ENCODE results near the gene NOS1AP.

DNA sequence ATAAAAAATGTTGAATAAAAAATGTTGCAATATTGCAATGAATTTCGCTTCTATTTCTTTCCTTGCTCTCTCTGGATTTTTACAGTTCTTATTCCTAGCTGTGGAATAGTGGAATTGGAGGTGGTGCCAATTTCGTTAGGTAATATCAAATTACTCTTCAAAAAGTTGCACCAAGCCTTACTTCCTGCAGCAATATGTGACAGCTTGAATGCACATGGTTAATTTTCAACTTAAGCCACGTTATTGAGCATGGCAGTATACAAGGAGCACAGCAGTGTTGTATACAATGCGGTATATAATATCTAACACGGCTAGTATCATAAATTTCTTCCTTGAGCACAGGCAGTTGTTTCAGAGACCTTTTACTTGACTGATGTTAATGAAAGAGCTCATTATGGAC is 152.5 kb downstream of the NOS1AP start:
- TF ChIP-seq CTCF (IDR thresholded peaks at IDR 0.05; ENCODE audit: low read length): no peak
- TF ChIP-seq EZH2 (optimal IDR thresholded peaks at IDR 0.05; ENCODE audit: low read depth, low read length): no peak
- no peak for TF ChIP-seq EZH2phosphoT487 (IDR thresholded peaks at IDR 0.05; ENCODE audit: low read length)
